Thyroid gland (tissue), 4 donors: ENCODE measurements around the gene ANKFY1.

Experiments used
- POLR2A ChIP-seq, 2 donors: fragments of 450-650 bp; IDR thresholded peaks; one replicate each; pipeline ENCODE4 v1.6.1; 2017; ENCODE audit warnings: antibody characterized with exemption in 2 of 2, mild to moderate bottlenecking in 2 of 2, moderate library complexity in 1 of 2
- TF ChIP-seq, protein P1 (sequence below), 6 experiments: fragments of 200-600 bp in 3 of 6; fragments of 450-650 bp in 3 of 6; sonication (generic) in 3 of 6; IDR thresholded peaks; one replicate each; pipeline ENCODE4 v1.5.1; 2016 to 2019; ENCODE audit warnings: antibody characterized with exemption in 6 of 6, mild to moderate bottlenecking in 2 of 6, inconsistent platforms in 1 of 6, moderate library complexity in 1 of 6

GRCh38 chr17:4184811-4185210 is 79.0 kb downstream of the ANKFY1 start:
- TF ChIP-seq, protein P1, sequence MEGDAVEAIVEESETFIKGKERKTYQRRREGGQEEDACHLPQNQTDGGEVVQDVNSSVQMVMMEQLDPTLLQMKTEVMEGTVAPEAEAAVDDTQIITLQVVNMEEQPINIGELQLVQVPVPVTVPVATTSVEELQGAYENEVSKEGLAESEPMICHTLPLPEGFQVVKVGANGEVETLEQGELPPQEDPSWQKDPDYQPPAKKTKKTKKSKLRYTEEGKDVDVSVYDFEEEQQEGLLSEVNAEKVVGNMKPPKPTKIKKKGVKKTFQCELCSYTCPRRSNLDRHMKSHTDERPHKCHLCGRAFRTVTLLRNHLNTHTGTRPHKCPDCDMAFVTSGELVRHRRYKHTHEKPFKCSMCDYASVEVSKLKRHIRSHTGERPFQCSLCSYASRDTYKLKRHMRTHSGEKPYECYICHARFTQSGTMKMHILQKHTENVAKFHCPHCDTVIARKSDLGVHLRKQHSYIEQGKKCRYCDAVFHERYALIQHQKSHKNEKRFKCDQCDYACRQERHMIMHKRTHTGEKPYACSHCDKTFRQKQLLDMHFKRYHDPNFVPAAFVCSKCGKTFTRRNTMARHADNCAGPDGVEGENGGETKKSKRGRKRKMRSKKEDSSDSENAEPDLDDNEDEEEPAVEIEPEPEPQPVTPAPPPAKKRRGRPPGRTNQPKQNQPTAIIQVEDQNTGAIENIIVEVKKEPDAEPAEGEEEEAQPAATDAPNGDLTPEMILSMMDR (IDR thresholded peaks at IDR 0.05), result no peak
- TF ChIP-seq POLR2A (IDR thresholded peaks at IDR 0.05), result no peak
